H1 (cell line): Measurements from ENCODE around the gene STT3B. TPM values are rescaled to one million over a fixed set of nuclear protein-coding genes. Genes with fewer than 3 reads are reported as not detected.
"Not testable (repeated sequence)": the region's sequence is repeated elsewhere in the genome, so short reads cannot be mapped to it uniquely, and the experiment has no call there.

Experiments used
- CTCF ChIA-PET: fragments of 300-600 bp; sonication (Branson Sonifier 250); formaldehyde crosslinking; loops from one replicate; lab custom pipeline; 2021; ENCODE audit not compliant: partially characterized antibody; lab: Charles Lee
- POLR2A ChIA-PET: fragments of 300-600 bp; sonication (Branson Sonifier 250); formaldehyde crosslinking; loops from one replicate; lab custom pipeline; 2021; ENCODE audit warnings: inconsistent platforms; ENCODE audit not compliant: partially characterized antibody; lab: Charles Lee
- DNase-seq, 2 experiments: peaks; one replicate each; pipeline versions ENCODE4 v3.0.0 to v3.0.0-alpha.2; 2010 to 2022; ENCODE audit warnings: low spot score in 2 of 2, low read depth in 1 of 2, mixed read lengths in 1 of 2
- FAIRE-seq: peaks from 2 replicates; lab custom pipeline; 2011; peaks lifted over from hg19 to GRCh38; lab: Jason Lieb, UNC
- H2AFZ ChIP-seq: 2 replicates; pipeline ENCODE4 v1.8.1; 2012; ENCODE audit warnings: low read length, inconsistent platforms
- H2AK5ac ChIP-seq: 2 replicates; pipeline ENCODE4 v1.6.1; 2013; ENCODE audit warnings: low read depth, low read length
- H2BK120ac ChIP-seq: replicated peaks from 2 replicates; pipeline ENCODE3; 2013; ENCODE audit warnings: low read depth, low read length, inconsistent platforms
- H2BK12ac ChIP-seq: 2 replicates; pipeline ENCODE4 v1.6.1; 2013; ENCODE audit warnings: low read depth, low read length
- H2BK15ac ChIP-seq: 2 replicates; pipeline ENCODE4 v1.6.1; 2013; ENCODE audit warnings: low read length
- H2BK20ac ChIP-seq: 2 replicates; pipeline ENCODE4 v1.6.1; 2013; ENCODE audit warnings: low read length
- H2BK5ac ChIP-seq: 2 replicates; pipeline ENCODE4 v1.6.1; 2013; ENCODE audit warnings: low read depth, low read length
- H3K14ac ChIP-seq: 2 replicates; pipeline ENCODE4 v1.6.1; 2013; ENCODE audit warnings: inconsistent platforms; ENCODE audit not compliant: insufficient read length
- H3K18ac ChIP-seq: 2 replicates; pipeline ENCODE4 v1.6.1; 2013; ENCODE audit warnings: low read length; ENCODE audit errors: extremely low read depth
- H3K23ac ChIP-seq: 2 replicates; pipeline ENCODE4 v1.6.1; 2013; ENCODE audit warnings: inconsistent platforms; ENCODE audit not compliant: insufficient read length
- H3K23me2 ChIP-seq: 2 replicates; pipeline ENCODE4 v1.6.1; 2013; ENCODE audit warnings: low read depth, low read length
- H3K27ac ChIP-seq: 2 replicates; pipeline ENCODE4 v1.6.1; 2011; ENCODE audit warnings: low read depth, low read length, inconsistent platforms
- H3K27me3 ChIP-seq, 4 experiments: replicated peaks in 1 of 4; 1 replicate in 1 of 4; 2 replicates in 3 of 4; pipeline versions ENCODE4 v1.6.1 to v1.8.1; 2011 to 2013; ENCODE audit warnings: low read length in 3 of 4, mild to moderate bottlenecking in 3 of 4, inconsistent platforms in 2 of 4, mixed read lengths in 2 of 4, moderate library complexity in 1 of 4; ENCODE audit not compliant: control insufficient read depth in 3 of 4, insufficient read depth in 3 of 4; ENCODE audit errors: extremely low read depth in 1 of 4
- H3K36me3 ChIP-seq, 4 experiments: 2 replicates each; pipeline versions ENCODE4 v1.6.1 to v1.8.1; 2011 to 2013; ENCODE audit warnings: mild to moderate bottlenecking in 4 of 4, low read length in 3 of 4, moderate library complexity in 2 of 4, control low read depth in 1 of 4, inconsistent platforms in 1 of 4; ENCODE audit not compliant: insufficient read depth in 4 of 4, control insufficient read depth in 2 of 4
- H3K4ac ChIP-seq: replicated peaks from 2 replicates; pipeline ENCODE3; 2013; ENCODE audit warnings: low read length, low read depth, mixed read lengths, inconsistent platforms; ENCODE audit not compliant: insufficient read length
- H3K4me1 ChIP-seq, 4 experiments: replicated peaks in 1 of 4; 1 replicate in 1 of 4; 2 replicates in 3 of 4; pipeline versions ENCODE4 v1.6.1 to v1.8.1; 2011 to 2013; ENCODE audit warnings: low read length in 3 of 4, inconsistent platforms in 2 of 4, mixed read lengths in 1 of 4; ENCODE audit not compliant: insufficient read depth in 4 of 4, control insufficient read depth in 3 of 4
- H3K4me2 ChIP-seq, 2 experiments: 2 replicates each; pipeline versions ENCODE4 v1.6.1 to v1.8.1; 2011 to 2013; ENCODE audit warnings: low read depth in 2 of 2, low read length in 2 of 2, control low read depth in 1 of 2, inconsistent platforms in 1 of 2, mild to moderate bottlenecking in 1 of 2; ENCODE audit not compliant: insufficient read depth in 1 of 2
- H3K4me3 ChIP-seq, 4 experiments: fragments of 200-600, 300-600 bp in 1 of 4; sonication (generic), shearing (Covaris generic), sonication (Bioruptor Twin) in 1 of 4; 2 replicates each; pipeline versions ENCODE4 v1.5.1 to v1.8.1; 2011 to 2016; ENCODE audit warnings: low read length in 4 of 4, low read depth in 3 of 4, control low read depth in 2 of 4, inconsistent platforms in 2 of 4, mild to moderate bottlenecking in 2 of 4, mixed read lengths in 1 of 4, moderate library complexity in 1 of 4; ENCODE audit not compliant: insufficient read depth in 2 of 4; ENCODE audit errors: extremely low read depth in 1 of 4
- H3K56ac ChIP-seq: replicated peaks from 2 replicates; pipeline ENCODE3; 2013; ENCODE audit warnings: low read depth, mild to moderate bottlenecking, mixed read lengths, low read length, inconsistent platforms; ENCODE audit not compliant: insufficient read length
- H3K79me1 ChIP-seq: 2 replicates; pipeline ENCODE4 v1.6.1; 2013; ENCODE audit warnings: low read depth, low read length, control low read depth
- H3K79me2 ChIP-seq, 2 experiments: 2 replicates each; pipeline versions ENCODE4 v1.6.1 to v1.8.1; 2012 to 2013; ENCODE audit warnings: low read length in 2 of 2, mild to moderate bottlenecking in 2 of 2, inconsistent platforms in 1 of 2; ENCODE audit not compliant: insufficient read depth in 2 of 2, control insufficient read depth in 1 of 2
- H3K9ac ChIP-seq, 4 experiments: replicated peaks in 1 of 4; 1 replicate in 1 of 4; 2 replicates in 3 of 4; pipeline versions ENCODE4 v1.6.1 to v1.8.1; 2011 to 2013; ENCODE audit warnings: low read depth in 3 of 4, low read length in 3 of 4, control low read depth in 2 of 4, mild to moderate bottlenecking in 2 of 4, moderate library complexity in 2 of 4, inconsistent platforms in 1 of 4; ENCODE audit errors: extremely low read depth in 1 of 4
- H3K9me3 ChIP-seq, 2 experiments: 2 replicates each; pipeline versions ENCODE4 v1.6.1 to v1.8.1; 2012 to 2013; ENCODE audit warnings: mild to moderate bottlenecking in 2 of 2, moderate library complexity in 2 of 2, control low read depth in 1 of 2, inconsistent platforms in 1 of 2, low read depth in 1 of 2, low read length in 1 of 2, mixed read lengths in 1 of 2; ENCODE audit not compliant: insufficient read depth in 2 of 2
- H4K20me1 ChIP-seq, 2 experiments: replicated peaks in 1 of 2; 2 replicates each; pipeline versions ENCODE3 to v1.8.1; 2011 to 2013; ENCODE audit warnings: inconsistent platforms in 2 of 2, low read length in 2 of 2, mild to moderate bottlenecking in 1 of 2; ENCODE audit not compliant: insufficient read depth in 2 of 2, control insufficient read depth in 1 of 2
- H4K5ac ChIP-seq: 2 replicates; pipeline ENCODE4 v1.6.1; 2013; ENCODE audit warnings: low read length, low read depth, mixed read lengths, inconsistent platforms; ENCODE audit not compliant: insufficient read length
- H4K8ac ChIP-seq: 2 replicates; pipeline ENCODE4 v1.8.0; 2013; ENCODE audit warnings: mild to moderate bottlenecking, moderate library complexity, low read length, inconsistent platforms; ENCODE audit not compliant: insufficient read depth; ENCODE audit errors: extremely low read depth
- H4K91ac ChIP-seq: replicated peaks from 2 replicates; pipeline ENCODE3; 2013; ENCODE audit warnings: low read length, mixed read lengths, inconsistent platforms; ENCODE audit not compliant: insufficient read length
- WGBS, 2 experiments: shearing (Covaris generic) in 1 of 2; methylation state at CpG; one replicate each; pipeline versions ENCODE4 v1.1.6 to v1.1.7; 2013 to 2015; ENCODE audit warnings: low lambda C conversion rate in 2 of 2, mixed read lengths in 2 of 2, inconsistent platforms in 1 of 2, low coverage in 1 of 2, missing lambda C conversion rate in 1 of 2; ENCODE audit not compliant: insufficient replicate concordance in 2 of 2, insufficient coverage in 1 of 2, insufficient read length in 1 of 2; ENCODE audit errors: extremely low coverage in 1 of 2, missing lambda C conversion rate in 1 of 2; 5-methylcytosine and 5-hydroxymethylcytosine counted together
- polyA plus RNA-seq, 7 experiments: library from polyadenylated mRNA; depleted of rRNA in 3 of 7; stranded (reverse) in 5 of 7; unstranded in 2 of 7; fragments of >200 nt in 5 of 7; fragments of 200-250 nt in 2 of 7; gene quantifications; 1 replicate in 5 of 7; 2 replicates in 1 of 7; 4 replicates in 1 of 7; pipeline versions ENCODE4 v1.2.1 to v1.2.3, GENCODE V29; 2011 to 2013; ENCODE audit warnings: missing spikeins in 2 of 7, mixed read lengths in 2 of 7
- total RNA-seq: library from RNA; stranded (reverse); fragmentation: NEBNext Ultra II Directional; extraction: Animal tissue kit (Norgen Biotek cat#: 25700); gene quantifications from 2 replicates; pipeline ENCODE4 v1.2.1, GENCODE V29; 2021

Gene STT3B
- total and polyA plus RNA-seq, 2 of the 8 experiments (the other 6 are each of a cell fraction or from before 2014, with no cell fraction given) = 43.5 to 134 TPM

DNA sequence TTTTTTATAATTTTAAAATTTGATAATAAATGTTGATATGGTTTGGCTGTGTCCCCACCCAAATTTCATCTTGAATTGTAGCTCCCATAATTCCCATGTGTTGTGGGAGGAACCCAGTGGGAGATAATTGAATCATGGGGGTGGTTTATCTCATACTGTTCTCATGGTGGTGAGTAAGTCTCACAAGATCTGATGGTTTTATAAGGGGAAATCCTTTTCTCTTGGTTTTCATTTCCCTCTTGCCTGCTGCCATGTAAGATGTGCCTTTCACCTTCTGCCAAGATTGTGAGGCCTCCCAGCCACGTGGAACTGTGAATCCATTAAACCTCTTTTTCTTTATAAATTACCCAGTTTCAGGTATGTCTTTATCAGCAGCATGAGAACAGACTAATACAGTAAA lies 72.6 kb downstream of the STT3B start:
- H4K8ac ChIP-seq, H3K79me1 ChIP-seq, H3K9ac ChIP-seq, H3K23ac ChIP-seq, H3K4me3 ChIP-seq, H4K20me1 ChIP-seq, H4K5ac ChIP-seq, H3K4ac ChIP-seq, POLR2A ChIA-PET, H2BK15ac ChIP-seq, H2BK120ac ChIP-seq, H4K91ac ChIP-seq, H3K23me2 ChIP-seq, FAIRE-seq, H3K4me2 ChIP-seq, H3K56ac ChIP-seq, H3K18ac ChIP-seq, H3K4me1 ChIP-seq, H2BK20ac ChIP-seq, H2AK5ac ChIP-seq, H3K27me3 ChIP-seq, H2AFZ ChIP-seq, DNase-seq, CTCF ChIA-PET, H2BK12ac ChIP-seq, H3K14ac ChIP-seq, H2BK5ac ChIP-seq, H3K27ac ChIP-seq: not testable (repeated sequence)
- Histone ChIP-seq H3K36me3 (peaks cover 0 to 18% (median 6%) of the 10 kb centered on the region in 4 experiments; a peak in 3 of 8 replicates), H3K9me3 (peaks cover 13 to 23% of the 10 kb centered on the region in 2 experiments), H3K79me2 (peaks cover 0 to 20% of the 10 kb centered on the region in 2 experiments; a peak in 2 of 4 replicates)
- WGBS, 2 experiments = 88% methylated on average over 1 of the region's 1 CpG; no CpG with 5 or more reads in 1 of the 2 experiments
